Stimulated activated CD8-positive, alpha-beta memory T cell treated with anti-CD3 and anti-CD28 coated beads, Interleukin-4, amount 100 ng/mL, for 48 hours (primary cell): ENCODE measurements around the gene SBK2.
"Not testable (repeated sequence)": the region's sequence is repeated elsewhere in the genome, so short reads cannot be mapped to it uniquely, and the experiment has no call there.

Source experiments
- DNase-seq: peaks from one replicate; pipeline ENCODE4 v3.0.0-alpha.2; 2020

The SBK2 gene

GRCh38 chr19:55500368-55500952 lies 36.5 kb downstream of the SBK2 start:
- no peak for DNase-seq

- no peak for DNase-seq
Measured at GRCh38 chr19:55498246-55498840, 38.6 kb downstream of the SBK2 start.

DNA sequence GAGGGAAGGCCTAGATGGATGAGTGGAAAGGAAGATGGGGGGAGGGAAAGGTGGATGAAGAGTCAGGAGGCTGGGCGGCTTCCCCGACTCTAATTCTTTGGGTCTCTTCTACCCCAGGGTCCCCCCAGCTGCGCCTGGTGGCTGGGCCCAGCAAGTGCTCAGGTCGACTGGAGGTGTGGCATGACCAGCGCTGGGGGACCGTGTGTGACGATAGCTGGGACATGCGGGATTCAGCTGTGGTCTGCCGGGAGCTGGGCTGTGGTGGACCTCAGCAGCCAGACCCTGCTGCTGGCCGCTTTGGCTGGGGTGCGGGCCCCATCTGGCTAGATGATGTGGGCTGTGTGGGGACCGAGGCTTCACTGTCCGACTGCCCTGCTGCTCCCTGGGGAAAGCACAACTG lies 39.2 kb downstream of the SBK2 start:
- DNase-seq = no peak

- not testable (repeated sequence) for DNase-seq
Measured at GRCh38 chr19:55496820-55497219, 40.1 kb downstream of the SBK2 start.

- DNase-seq = no peak
Measured at GRCh38 chr19:55495646-55496349, 41.1 kb downstream of the SBK2 start.

GRCh38 chr19:55494172-55494761 lies 42.7 kb downstream of the SBK2 start:
- no peak for DNase-seq

- no peak for DNase-seq
Measured at GRCh38 chr19:55493645-55494171, 43.2 kb downstream of the SBK2 start.

- DNase-seq = no peak
Measured at GRCh38 chr19:55493052-55493644, 43.8 kb downstream of the SBK2 start.

DNA sequence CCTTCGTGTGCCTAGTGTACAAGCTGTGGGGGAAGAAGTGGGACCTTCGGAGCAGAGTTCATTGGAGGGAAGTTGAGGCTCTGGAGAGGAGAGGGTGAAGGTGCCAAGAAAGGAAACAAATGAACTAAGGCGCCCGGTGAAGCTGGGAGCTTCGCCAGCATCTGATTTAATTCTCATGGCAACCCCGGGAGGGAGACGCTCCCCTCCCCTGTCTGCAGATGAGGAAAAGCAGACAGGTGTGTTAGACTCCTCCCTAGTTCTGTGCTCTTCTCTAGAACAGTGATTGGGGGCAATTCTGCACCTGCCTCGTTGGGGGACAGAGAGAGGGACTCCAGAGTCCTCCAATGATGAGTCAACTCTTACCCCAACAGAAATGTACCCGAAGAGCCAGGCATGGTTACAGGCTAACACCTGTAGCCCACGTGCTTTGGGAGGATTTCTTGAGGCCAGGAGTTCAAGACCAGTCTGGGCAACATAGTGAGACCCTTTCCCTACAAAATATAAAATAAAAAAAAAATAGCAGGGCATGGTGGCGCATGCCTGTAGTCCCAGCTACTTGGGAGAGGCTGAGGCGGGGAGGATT lies 44.5 kb downstream of the SBK2 start:
- DNase-seq = no peak

GRCh38 chr19:55491546-55492360 lies 45.2 kb downstream of the SBK2 start:
- DNase-seq = no peak

DNA sequence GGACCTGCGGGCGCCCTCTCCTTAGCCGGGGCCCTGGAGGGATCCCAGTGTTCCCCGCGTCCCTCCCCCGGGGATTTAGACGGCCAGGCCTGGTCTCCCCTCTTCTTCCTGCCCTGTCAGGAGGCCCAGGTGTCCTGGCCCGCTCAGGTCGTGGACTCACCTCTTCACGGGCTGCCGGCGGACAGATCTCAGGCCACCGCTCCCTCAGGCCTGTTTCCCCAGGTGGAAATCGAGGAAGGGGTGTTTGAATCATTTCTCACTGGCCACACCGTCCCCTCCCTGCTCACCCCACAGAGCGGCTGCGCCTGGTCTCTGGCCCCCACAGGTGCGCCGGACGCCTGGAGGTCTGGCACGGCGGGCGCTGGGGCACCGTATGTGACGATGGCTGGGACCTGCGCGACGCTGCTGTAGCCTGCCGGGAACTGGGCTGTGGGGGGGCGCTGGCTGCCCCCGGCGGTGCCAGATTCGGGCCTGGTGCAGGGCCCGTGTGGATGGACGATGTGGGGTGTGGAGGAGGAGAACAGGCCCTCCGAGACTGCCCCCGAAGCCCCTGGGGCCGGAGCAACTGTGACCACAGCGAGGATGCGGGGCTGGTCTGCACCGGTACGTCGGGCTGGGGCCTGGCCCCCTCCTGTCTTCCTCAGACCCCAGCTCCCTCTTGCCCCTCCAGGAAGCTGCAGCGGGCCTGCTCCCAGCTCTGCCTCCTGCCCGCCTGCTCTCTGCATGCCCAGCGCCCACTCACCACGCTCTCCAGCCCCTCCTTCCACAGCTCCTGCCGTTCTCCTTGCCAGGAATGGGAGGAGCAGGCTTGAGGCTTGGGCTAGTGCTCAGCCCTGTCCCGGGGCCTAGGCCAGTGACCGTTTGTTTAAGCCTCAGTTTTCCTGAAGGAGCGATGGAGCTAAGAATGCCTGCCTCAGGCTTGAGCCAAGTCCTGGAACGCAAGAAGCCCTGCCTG lies 46.2 kb downstream of the SBK2 start:
- DNase-seq = no peak

DNA sequence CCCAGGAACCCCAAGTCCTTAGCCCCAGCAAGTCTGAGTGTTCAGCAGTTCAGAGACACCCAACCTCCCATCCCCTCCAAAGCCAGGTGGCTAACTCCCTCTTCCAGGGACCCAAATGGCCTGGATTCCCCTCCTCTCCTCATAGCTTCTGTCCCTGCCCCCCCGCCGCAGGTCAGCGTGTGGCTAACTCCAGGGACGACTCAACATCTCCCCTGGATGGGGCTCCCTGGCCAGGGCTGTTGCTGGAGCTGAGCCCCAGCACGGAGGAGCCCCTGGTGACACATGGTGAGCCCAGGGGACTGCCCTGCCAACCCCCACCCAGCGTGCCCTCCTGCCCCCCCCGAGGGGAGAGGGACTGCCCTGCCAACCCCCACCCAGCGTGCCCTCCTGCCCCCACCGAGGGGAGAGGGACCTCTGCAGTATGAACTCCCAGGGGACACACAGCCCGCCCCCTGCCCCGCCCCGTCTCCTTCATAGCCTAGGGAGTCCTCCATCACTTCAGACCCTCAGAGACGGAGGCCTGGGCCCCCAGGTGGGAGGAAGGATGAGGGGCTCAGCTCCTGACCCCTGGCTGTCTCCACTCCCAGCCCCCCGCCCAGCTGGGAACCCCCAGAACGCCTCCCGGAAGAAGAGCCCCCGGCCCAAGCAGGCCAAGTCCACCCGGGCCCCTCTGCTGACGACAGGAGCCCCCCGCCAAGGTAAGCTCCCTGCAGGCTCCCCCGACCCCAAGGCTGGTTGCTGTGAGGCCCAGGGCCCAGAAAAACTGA lies 47.0 kb downstream of the SBK2 start:
- no peak for DNase-seq

DNA sequence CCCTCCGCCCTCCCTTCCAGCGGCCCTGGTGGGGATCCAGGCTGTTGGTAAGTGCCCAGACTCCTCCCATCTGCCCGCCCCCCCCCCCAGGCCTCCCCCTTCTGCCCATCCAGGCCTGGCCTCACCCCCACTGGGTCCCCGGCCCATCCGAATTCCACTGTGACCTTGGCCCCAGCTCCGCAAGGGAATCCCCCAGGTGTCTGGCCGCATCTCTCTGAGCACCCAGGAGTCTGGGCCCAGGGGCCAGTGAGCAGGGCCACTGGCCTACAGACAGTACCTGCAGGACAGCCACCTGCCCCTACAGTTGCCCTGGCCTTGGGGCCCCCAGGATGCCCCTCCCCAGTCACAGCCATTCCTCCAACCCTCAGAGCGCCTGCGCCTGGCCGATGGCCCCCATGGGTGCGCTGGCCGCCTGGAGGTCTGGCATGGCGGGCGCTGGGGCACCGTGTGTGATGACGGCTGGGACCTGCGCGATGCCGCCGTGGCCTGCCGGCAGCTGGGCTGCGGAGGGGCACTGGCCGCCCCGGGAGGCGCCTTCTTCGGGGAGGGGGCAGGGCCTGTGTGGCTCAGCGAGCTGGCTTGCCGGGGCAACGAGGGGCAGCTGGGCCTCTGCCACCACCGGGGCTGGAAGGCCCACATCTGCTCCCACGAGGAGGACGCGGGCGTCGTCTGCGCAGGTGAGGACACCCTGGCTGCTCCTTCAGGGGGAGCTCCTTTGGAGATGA lies 47.8 kb downstream of the SBK2 start:
- DNase-seq = no peak

DNA sequence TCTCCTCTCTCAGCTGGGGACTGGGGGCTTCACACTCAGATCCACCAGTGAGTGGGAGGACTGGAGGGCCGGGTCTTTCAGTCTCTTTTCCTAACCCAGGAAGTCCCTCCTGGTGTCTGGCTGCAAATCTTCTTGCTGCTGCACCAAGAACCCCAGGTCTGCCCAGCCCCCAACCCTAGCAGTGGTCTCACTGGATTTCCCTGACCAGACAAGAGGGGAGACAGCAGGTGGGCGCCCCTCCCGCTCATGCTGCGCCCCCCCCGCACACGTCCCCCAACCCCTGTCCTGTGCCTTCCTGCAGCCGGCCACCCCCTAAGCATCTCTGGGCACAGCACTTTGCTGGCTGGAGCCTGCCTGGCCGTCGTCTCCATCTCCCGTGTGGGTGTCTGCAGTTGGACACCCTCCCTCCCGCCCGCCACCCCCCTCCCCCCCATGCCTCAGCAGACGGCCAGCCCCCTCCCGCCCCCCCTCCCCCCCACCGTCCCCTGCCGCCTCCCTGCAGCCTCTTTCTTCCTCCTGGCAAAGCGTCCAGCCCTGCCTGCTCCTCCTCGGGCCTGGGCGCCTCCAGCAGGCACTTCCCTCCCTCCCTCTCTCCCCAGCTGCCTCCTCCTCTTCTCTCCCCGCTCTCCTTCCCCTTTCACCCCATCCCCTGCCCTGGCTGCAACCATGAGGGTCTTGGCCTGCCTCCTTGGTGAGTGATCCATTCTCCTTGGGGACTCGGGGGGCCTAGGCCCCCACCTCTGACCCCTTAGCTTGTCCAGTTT lies 48.8 kb downstream of the SBK2 start, which contains the start of gene SSC5D:
SSC5D (plus strand) TSS at position 513 of the 764 bp plus-strand sequence; CDS start at position 667, 154 bp downstream.
- DNase-seq = no peak

GRCh38 chr19:55486971-55487923 lies 49.7 kb downstream of the SBK2 start:
- peak; percentile 75 for DNase-seq

GRCh38 chr19:55486043-55486970 lies 50.6 kb downstream of the SBK2 start:
- no peak for DNase-seq
